Neural cell (in vitro differentiated cells): ENCODE measurements around the gene SLAIN2. TPM values are rescaled to one million over a fixed set of nuclear protein-coding genes. Genes with fewer than 3 reads are reported as not detected.

Experiments
- H2AFZ ChIP-seq: fragments of 200-600, 300-800 bp; sonication (generic), shearing (Covaris generic); 2 replicates; pipeline ENCODE4 v1.6.0; 2014; ENCODE audit warnings: low read depth, mild to moderate bottlenecking, antibody characterized with exemption, low read length, moderate library complexity
- H3F3A ChIP-seq: fragments of 200-600 bp; shearing (Covaris generic); 2 replicates; pipeline ENCODE4 v1.6.1; 2016; ENCODE audit warnings: mild to moderate bottlenecking, moderate library complexity, mixed read lengths, antibody characterized with exemption, low read length; ENCODE audit not compliant: insufficient read depth, poor library complexity, severe bottlenecking
- H3K27ac ChIP-seq: fragments of 200-600, 300-800 bp; sonication (generic), shearing (Covaris generic); 2 replicates; pipeline ENCODE4 v1.5.1; 2014; ENCODE audit warnings: mild to moderate bottlenecking, low read length, moderate library complexity
- H3K27me3 ChIP-seq: fragments of 300-800, 200-600 bp; sonication (generic), shearing (Covaris generic); 2 replicates; pipeline ENCODE4 v1.6.0; 2014; ENCODE audit warnings: mild to moderate bottlenecking, low read depth, low read length, moderate library complexity; ENCODE audit not compliant: insufficient read depth
- H3K36me3 ChIP-seq: fragments of 300-800, 200-600 bp; sonication (generic), shearing (Covaris generic); 2 replicates; pipeline ENCODE4 v1.5.1; 2014; ENCODE audit warnings: mild to moderate bottlenecking, antibody characterized with exemption, low read length, moderate library complexity; ENCODE audit not compliant: insufficient read depth
- H3K4me2 ChIP-seq: fragments of 300-800, 200-600 bp; sonication (generic), shearing (Covaris generic); 2 replicates; pipeline ENCODE4 v1.6.0; 2014; ENCODE audit warnings: mild to moderate bottlenecking, low read length
- H3K4me3 ChIP-seq: fragments of 300-800, 200-600 bp; sonication (generic), shearing (Covaris generic); 2 replicates; pipeline ENCODE4 v1.5.1; 2014; ENCODE audit warnings: mild to moderate bottlenecking, low read length, moderate library complexity
- H3K79me2 ChIP-seq: fragments of 200-600 bp; shearing (Covaris generic); replicated peaks from 2 replicates; pipeline ENCODE4 v1.6.0; 2014; ENCODE audit warnings: mild to moderate bottlenecking, low read length, moderate library complexity; ENCODE audit not compliant: insufficient read depth
- H3K9ac ChIP-seq: fragments of 300-800, 200-600 bp; sonication (generic), shearing (Covaris generic); 2 replicates; pipeline ENCODE4 v1.6.1; 2016; ENCODE audit warnings: mild to moderate bottlenecking, low read length, mixed read lengths
- H3K9me2 ChIP-seq: fragments of 200-600 bp; shearing (Covaris generic); 2 replicates; pipeline ENCODE4 v1.6.1; 2016; ENCODE audit warnings: mild to moderate bottlenecking, low read length, mixed read lengths; ENCODE audit not compliant: insufficient read depth
- H3K9me3 ChIP-seq: fragments of 200-600, 300-800 bp; sonication (generic), shearing (Covaris generic); 2 replicates; pipeline ENCODE4 v1.6.1; 2016; ENCODE audit warnings: mild to moderate bottlenecking, mixed run types, low read length, moderate library complexity, mixed read lengths
- H4K20me1 ChIP-seq: fragments of 200-600 bp; shearing (Covaris generic); 2 replicates; pipeline ENCODE4 v1.6.1; 2016; ENCODE audit warnings: mild to moderate bottlenecking, mixed run types; ENCODE audit not compliant: insufficient read depth
- CTCF ChIP-seq: fragments of 450-650 bp; IDR thresholded peaks from 2 replicates; pipeline ENCODE4 v1.5.1; 2014; ENCODE audit warnings: antibody characterized with exemption, mild to moderate bottlenecking, moderate library complexity; ENCODE audit not compliant: poor library complexity, severe bottlenecking
- EP300 ChIP-seq: fragments of 450-650 bp; conservative IDR thresholded peaks from 2 replicates; pipeline ENCODE4 v1.6.1; 2014; ENCODE audit warnings: antibody characterized with exemption, mild to moderate bottlenecking, moderate library complexity; ENCODE audit not compliant: poor library complexity, severe bottlenecking
- EZH2 ChIP-seq: fragments of 200-600, 300-800 bp; shearing (Covaris generic), sonication (generic); IDR thresholded peaks from 2 replicates; pipeline ENCODE4 v1.6.1; 2014; ENCODE audit warnings: antibody characterized with exemption, low read length, borderline replicate concordance, mild to moderate bottlenecking; ENCODE audit not compliant: insufficient read depth, poor library complexity, severe bottlenecking
- MXI1 ChIP-seq: fragments of 450-650 bp; conservative IDR thresholded peaks from 2 replicates; pipeline ENCODE4 v1.6.1; 2014; ENCODE audit warnings: antibody characterized with exemption, mild to moderate bottlenecking; ENCODE audit not compliant: poor library complexity, severe bottlenecking
- POLR2AphosphoS5 ChIP-seq: IDR thresholded peaks from 2 replicates; pipeline ENCODE4 v1.6.1; 2012
- RAD21 ChIP-seq: fragments of 450-650 bp; conservative IDR thresholded peaks from 2 replicates; pipeline ENCODE4 v1.6.1; 2014; ENCODE audit warnings: antibody characterized with exemption, mild to moderate bottlenecking, moderate library complexity
- REST ChIP-seq: IDR thresholded peaks from 2 replicates; pipeline ENCODE4 v1.6.1; 2012; ENCODE audit warnings: borderline replicate concordance
- SMC3 ChIP-seq: fragments of 450-650 bp; conservative IDR thresholded peaks from 2 replicates; pipeline ENCODE4 v1.6.1; 2014; ENCODE audit warnings: antibody characterized with exemption, mild to moderate bottlenecking, moderate library complexity; ENCODE audit not compliant: poor library complexity
- TAF1 ChIP-seq: IDR thresholded peaks from 2 replicates; pipeline ENCODE4 v1.6.1; 2012; ENCODE audit warnings: low read depth
- polyA plus RNA-seq: library from polyadenylated mRNA; depleted of rRNA; stranded (reverse); fragments of >200 nt; gene quantifications from 2 replicates; pipeline ENCODE4 v1.2.3, GENCODE V29; 2014

The SLAIN2 gene
- polyA plus RNA-seq, 1 donor from 2014 or later: 43.2 TPM

GRCh38 chr4:48361012-48361400, 19.7 kb downstream of the SLAIN2 start:
- H3K79me2 ChIP-seq: peaks cover 52% of the 10 kb centered on the region
- H3K9ac ChIP-seq: no peak overlapping the region
- no peaks in the 10 kb centered on the region for H3K36me3 ChIP-seq
- H3K4me2 ChIP-seq: no peak overlapping the region
- H3K9me2 ChIP-seq: no peaks in the 10 kb centered on the region
- H3K27me3 ChIP-seq: no peaks in the 10 kb centered on the region
- H2AFZ ChIP-seq: no peak overlapping the region
- TF ChIP-seq SMC3: no peak
- TF ChIP-seq POLR2AphosphoS5: no peak
- H3K9me3 ChIP-seq: no peaks in the 10 kb centered on the region
- no peaks in the 10 kb centered on the region for H4K20me1 ChIP-seq
- H3K4me3 ChIP-seq: no peak overlapping the region
- H3F3A ChIP-seq: no peaks in the 10 kb centered on the region
- H3K27ac ChIP-seq: no peak overlapping the region

- no peaks in the 10 kb centered on the region for H3K36me3 ChIP-seq
- H3K9me3 ChIP-seq: no peaks in the 10 kb centered on the region
- no peak overlapping the region for H2AFZ ChIP-seq
- TF ChIP-seq EZH2 (no peak), CTCF (no peak), REST (no peak), RAD21 (no peak), TAF1 (no peak), MXI1 (no peak), SMC3 (no peak), POLR2AphosphoS5 (no peak), EP300 (no peak)
- H3K9ac ChIP-seq: no peak overlapping the region
- no peaks in the 10 kb centered on the region for H3F3A ChIP-seq
- H3K4me2 ChIP-seq: no peak overlapping the region
- H3K4me3 ChIP-seq: no peak overlapping the region
- no peaks in the 10 kb centered on the region for H3K27me3 ChIP-seq
- no peaks in the 10 kb centered on the region for H4K20me1 ChIP-seq
- no peak overlapping the region for H3K27ac ChIP-seq
- H3K79me2 ChIP-seq: peaks cover 46% of the 10 kb centered on the region
- H3K9me2 ChIP-seq: no peaks in the 10 kb centered on the region
Measured at GRCh38 chr4:48366611-48367010, 25.3 kb downstream of the SLAIN2 start.

- no peak overlapping the region for H3K4me2 ChIP-seq
- H3K27ac ChIP-seq: no peak overlapping the region
- no peak overlapping the region for H3K9ac ChIP-seq
- H3K27me3 ChIP-seq: no peaks in the 10 kb centered on the region
- H3K79me2 ChIP-seq: peaks cover 42% of the 10 kb centered on the region
- TF ChIP-seq POLR2AphosphoS5: no peak
- no peak for TF ChIP-seq TAF1
- no peak for TF ChIP-seq CTCF
- TF ChIP-seq MXI1: no peak
- TF ChIP-seq EP300: no peak
- TF ChIP-seq REST: no peak
- no peak for TF ChIP-seq EZH2
- TF ChIP-seq SMC3: no peak
- no peak for TF ChIP-seq RAD21
- no peaks in the 10 kb centered on the region for H3K36me3 ChIP-seq
- H2AFZ ChIP-seq: no peak overlapping the region
- H3K9me3 ChIP-seq: no peaks in the 10 kb centered on the region
- H3K9me2 ChIP-seq: no peaks in the 10 kb centered on the region
- H4K20me1 ChIP-seq: no peaks in the 10 kb centered on the region
- H3K4me3 ChIP-seq: no peak overlapping the region
- H3F3A ChIP-seq: no peaks in the 10 kb centered on the region
Measured at GRCh38 chr4:48367016-48367415, 25.7 kb downstream of the SLAIN2 start.
